HCT116 (cell line): ENCODE data around the gene OR2G3. TPM values are rescaled to one million over a fixed set of nuclear protein-coding genes. Genes with fewer than 3 reads are reported as not detected.

ENCODE experiments used
- ATAC-seq: fragments of 200-7000 bp; cut with Tn5 transposase; 2 replicates; pipeline ENCODE4 v1.9.1; 2020; ENCODE audit warnings: mild to moderate bottlenecking, moderate library complexity
- BruUV-seq: library from RNA; stranded (reverse); fragments of 400-500 nt; replicated peaks from 2 replicates; lab custom pipeline; 2021; lab: Mats Ljungman, UMichigan
- CTCF ChIA-PET: fragments of 300-600 bp; sonication (Branson Sonifier 250); formaldehyde crosslinking; loops from one replicate; lab custom pipeline; 2021; ENCODE audit warnings: antibody characterized with exemption; lab: Charles Lee
- POLR2A ChIA-PET: fragments of 300-600, 350-600 bp; sonication (Branson Sonifier 250); formaldehyde crosslinking; loops from one replicate; lab custom pipeline; 2021; ENCODE audit warnings: antibody characterized with exemption; lab: Charles Lee
- RAD21 ChIA-PET, 2 experiments: fragments of 300-600 bp; sonication (Branson Sonifier 250); formaldehyde crosslinking; loops; one replicate each; lab custom pipeline; 2023; ENCODE audit warnings: low total read pairs in 2 of 2; ENCODE audit not compliant: uncharacterized antibody in 2 of 2, unreplicated experiment in 2 of 2, low non-redundant PET in 1 of 2; lab: Charles Lee
- DNase-seq: peaks from one replicate; pipeline ENCODE4 v3.0.0-alpha.2; 2010; ENCODE audit warnings: low read depth, low spot score
- H2AFZ ChIP-seq: fragments of 200-600 bp; shearing (Covaris generic), sonication (generic); 2 replicates; pipeline ENCODE4 v1.6.1; 2017; ENCODE audit warnings: low read depth, mixed run types, mixed read lengths, antibody characterized with exemption, low read length; ENCODE audit not compliant: poor library complexity, severe bottlenecking
- H3K27ac ChIP-seq: 2 replicates; pipeline ENCODE4 v1.5.1; 2012; ENCODE audit warnings: low read depth, low read length
- H3K27me3 ChIP-seq: fragments of 200-600 bp; sonication (generic); 2 replicates; pipeline ENCODE4 v1.6.1; 2016; ENCODE audit warnings: mixed run types, low read length, mixed read lengths; ENCODE audit not compliant: insufficient read depth
- H3K36me3 ChIP-seq, 2 experiments: fragments of 200-500 bp in 1 of 2; fragments of 200-600 bp in 1 of 2; sonication (Bioruptor generic) in 1 of 2; sonication (generic) in 1 of 2; 2 replicates each; pipeline versions ENCODE4 v1.5.1 to v1.6.1; 2014 to 2016; ENCODE audit warnings: low read length in 2 of 2, inconsistent platforms in 1 of 2, mixed read lengths in 1 of 2, mixed run types in 1 of 2; ENCODE audit not compliant: insufficient read depth in 2 of 2, control insufficient read depth in 1 of 2
- H3K4me1 ChIP-seq, 2 experiments: fragments of 200-600 bp in 1 of 2; sonication (generic) in 1 of 2; 2 replicates each; pipeline versions ENCODE4 v1.5.1 to v1.6.1; 2012 to 2017; ENCODE audit warnings: low read length in 2 of 2, inconsistent platforms in 1 of 2, mild to moderate bottlenecking in 1 of 2, mixed read lengths in 1 of 2, mixed run types in 1 of 2, moderate library complexity in 1 of 2; ENCODE audit not compliant: insufficient read depth in 2 of 2, control insufficient read depth in 1 of 2
- H3K4me2 ChIP-seq: fragments of 200-600 bp; sonication (generic); 2 replicates; pipeline ENCODE4 v1.6.1; 2017; ENCODE audit warnings: mixed run types, low read length, mixed read lengths
- H3K4me3 ChIP-seq, 2 experiments: fragments of 200-600 bp in 1 of 2; sonication (generic) in 1 of 2; replicated peaks in 1 of 2; 2 replicates each; pipeline ENCODE4 v1.5.1; 2011 to 2016; ENCODE audit warnings: low read length in 2 of 2, control low read depth in 1 of 2, low read depth in 1 of 2, mild to moderate bottlenecking in 1 of 2, mixed read lengths in 1 of 2, mixed run types in 1 of 2
- H3K79me2 ChIP-seq: fragments of 200-600 bp; sonication (generic); 2 replicates; pipeline ENCODE4 v1.6.1; 2017; ENCODE audit warnings: mild to moderate bottlenecking, mixed run types, low read length, moderate library complexity, mixed read lengths; ENCODE audit not compliant: insufficient read depth
- H3K9ac ChIP-seq: fragments of 200-600 bp; sonication (generic); 2 replicates; pipeline ENCODE4 v1.6.1; 2016; ENCODE audit warnings: low read length, mixed read lengths
- H3K9me2 ChIP-seq: fragments of 200-600 bp; sonication (generic), shearing (Covaris generic); 2 replicates; pipeline ENCODE4 v1.6.1; 2017; ENCODE audit warnings: mixed run types, mild to moderate bottlenecking, moderate library complexity; ENCODE audit not compliant: insufficient read depth
- H3K9me3 ChIP-seq, 2 experiments: fragments of 200-500 bp in 1 of 2; fragments of 200-600 bp in 1 of 2; sonication (Bioruptor generic) in 1 of 2; sonication (generic) in 1 of 2; 2 replicates each; pipeline ENCODE4 v1.6.1; 2014 to 2017; ENCODE audit warnings: low read length in 2 of 2, mixed read lengths in 2 of 2, inconsistent platforms in 1 of 2, low read depth in 1 of 2, mild to moderate bottlenecking in 1 of 2, mixed run types in 1 of 2, moderate library complexity in 1 of 2; ENCODE audit not compliant: control insufficient read depth in 1 of 2, insufficient read depth in 1 of 2
- H4K20me1 ChIP-seq: fragments of 200-600 bp; sonication (generic), shearing (Covaris generic); 2 replicates; pipeline ENCODE4 v1.6.1; 2017; ENCODE audit warnings: mixed run types, mild to moderate bottlenecking, moderate library complexity; ENCODE audit not compliant: insufficient read depth
- CTCF ChIP-seq, 3 experiments: fragments of 200-600 bp in 1 of 3; sonication (generic) in 1 of 3; IDR thresholded peaks in 2 of 3; conservative IDR thresholded peaks in 1 of 3; 2 replicates each; pipeline ENCODE4 v1.5.1; 2012 to 2017; ENCODE audit warnings: low read depth in 2 of 3, low read length in 2 of 3, antibody characterized with exemption in 1 of 3, borderline replicate concordance in 1 of 3, control low read depth in 1 of 3, mild to moderate bottlenecking in 1 of 3, mixed read lengths in 1 of 3, mixed run types in 1 of 3, moderate library complexity in 1 of 3; ENCODE audit not compliant: insufficient read depth in 1 of 3
- EZH2 ChIP-seq: fragments of 200-600 bp; sonication (generic); IDR thresholded peaks from 2 replicates; pipeline ENCODE4 v1.6.1; 2017; ENCODE audit warnings: antibody characterized with exemption, mixed run types
- FOSL1 ChIP-seq: IDR thresholded peaks from 2 replicates; pipeline ENCODE4 v1.6.1; 2012; ENCODE audit warnings: low read depth
- SP1 ChIP-seq: IDR thresholded peaks from 2 replicates; pipeline ENCODE4 v1.6.1; 2012; ENCODE audit warnings: low read depth
- ZBTB33 ChIP-seq: IDR thresholded peaks from 2 replicates; pipeline ENCODE4 v1.6.1; 2011; ENCODE audit warnings: mild to moderate bottlenecking, low read length, moderate library complexity; ENCODE audit not compliant: insufficient replicate concordance; ENCODE audit errors: extremely low read depth
- ZFX ChIP-seq: fragments of 450-650 bp; IDR thresholded peaks from 2 replicates; pipeline ENCODE4 v1.6.1; 2017
- ZNF274 ChIP-seq: fragments of 200-500 bp; sonication (Bioruptor generic); IDR thresholded peaks from 2 replicates; pipeline ENCODE4 v1.6.1; 2014; ENCODE audit warnings: mild to moderate bottlenecking, low read depth, low read length, inconsistent platforms
- intact Hi-C: fragments of 100-400 bp; cut with micrococcal nuclease; formaldehyde crosslinking; loops from 2 replicates; pipeline ENCODE4 v1.10.0; 2022
- total RNA-seq: library from RNA; stranded (reverse); gene quantifications from one replicate; pipeline ENCODE4 v1.2.1, GENCODE V29; 2021; ENCODE audit not compliant: unreplicated experiment

OR2G3 gene
- total RNA-seq, 1 experiment from 2014 or later, result not detected

DNA sequence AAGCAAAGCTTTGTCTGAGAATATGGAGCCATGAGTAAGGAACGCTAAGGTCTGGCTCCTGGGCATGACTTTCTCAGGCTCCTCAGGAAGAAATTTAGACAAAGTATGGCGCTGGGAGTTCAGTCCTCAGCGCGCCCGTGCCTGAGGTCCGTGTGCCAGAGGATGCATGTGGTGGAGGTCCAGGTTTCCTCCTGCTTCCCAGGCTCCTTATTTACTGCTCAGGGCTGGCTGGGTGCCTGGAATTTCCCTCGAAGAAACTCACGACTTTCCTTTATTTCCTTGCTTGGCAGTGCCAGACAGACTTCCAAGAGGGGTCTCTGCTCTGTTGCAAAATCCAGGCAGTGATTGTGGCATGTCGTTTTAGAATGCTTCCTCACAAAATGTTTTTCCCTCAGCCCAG is 43.2 kb upstream of the OR2G3 start:
- ATAC-seq, result no peak
- Histone ChIP-seq H3K9me2 (no peaks in the 10 kb centered on the region), H3K27me3 (no peaks in the 10 kb centered on the region), H3K36me3 (no peaks in the 10 kb centered on the region), H4K20me1 (no peaks in the 10 kb centered on the region), H3K4me2 (no peak overlapping the region), H3K27ac (no peak overlapping the region), H3K4me3 (no peak overlapping the region), H3K9ac (no peak overlapping the region), H3K9me3 (no peaks in the 10 kb centered on the region), H3K4me1 (no peaks in the 10 kb centered on the region), H3K79me2 (no peaks in the 10 kb centered on the region), H2AFZ (no peak overlapping the region)
- no peak for DNase-seq
- ChIA-PET POLR2A (interaction anchor here (0.9 kb wide), 1 partner anchor 10 kb away, joined by 3 read pairs; no protein-coding TSS in a partner anchor), CTCF (no interaction called here), RAD21 (no interaction called here)
- BruUV-seq, result no TSS peak
- intact Hi-C loops, result no loop called here
- TF ChIP-seq SP1 (no peak), ZBTB33 (no peak), CTCF (IDR thresholded peaks at IDR 0.05 in 2 of 3, conservative IDR thresholded peaks at IDR 0.05 in 1 of 3; ENCODE audit: borderline replicate concordance in 1 of 3, insufficient read depth in 1 of 3, low read depth in 2 of 3, low read length in 2 of 3) (no peak), ZFX (no peak), FOSL1 (no peak), EZH2 (no peak), ZNF274 (no peak)
